ENCODE measurements around the gene COL4A6. TPM values are rescaled to one million over a fixed set of nuclear protein-coding genes. Genes with fewer than 3 reads are reported as not detected.

COL4A6 gene
- total and polyA plus RNA-seq, 10 of the 15 experiments (the other 5 are each of a cell fraction or from before 2014, with no cell fraction given) = 0.02 to 0.56 (median 0.05) TPM; not detected in 3

DNA sequence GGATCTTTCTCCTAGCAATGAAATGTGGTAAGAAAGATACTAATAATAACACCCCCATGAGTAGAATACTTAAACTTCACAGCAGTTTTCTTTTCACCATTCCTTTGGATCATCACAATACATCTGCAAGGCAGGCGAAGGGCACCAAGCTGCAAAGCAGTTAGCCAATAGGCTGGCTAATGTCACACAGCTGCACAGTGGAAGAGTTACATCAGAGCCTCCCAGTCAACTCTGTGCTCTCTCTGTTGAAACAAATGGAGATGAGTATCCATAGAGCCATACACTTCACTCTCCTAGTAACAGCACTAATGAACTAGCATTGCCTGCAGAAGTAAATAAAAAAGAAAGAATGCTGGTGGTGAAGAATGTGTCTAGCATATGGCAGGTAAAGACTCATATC, 207.6 kb downstream of the COL4A6 start (continued):
- no peak for TF ChIP-seq NKRF (conservative IDR thresholded peaks at IDR 0.05)
- TF ChIP-seq, protein P1, sequence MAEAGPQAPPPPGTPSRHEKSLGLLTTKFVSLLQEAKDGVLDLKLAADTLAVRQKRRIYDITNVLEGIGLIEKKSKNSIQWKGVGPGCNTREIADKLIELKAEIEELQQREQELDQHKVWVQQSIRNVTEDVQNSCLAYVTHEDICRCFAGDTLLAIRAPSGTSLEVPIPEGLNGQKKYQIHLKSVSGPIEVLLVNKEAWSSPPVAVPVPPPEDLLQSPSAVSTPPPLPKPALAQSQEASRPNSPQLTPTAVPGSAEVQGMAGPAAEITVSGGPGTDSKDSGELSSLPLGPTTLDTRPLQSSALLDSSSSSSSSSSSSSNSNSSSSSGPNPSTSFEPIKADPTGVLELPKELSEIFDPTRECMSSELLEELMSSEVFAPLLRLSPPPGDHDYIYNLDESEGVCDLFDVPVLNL (IDR thresholded peaks at IDR 0.05; ENCODE audit: low read depth, low read length) = no peak
- no peak for TF ChIP-seq IRF5 (IDR thresholded peaks at IDR 0.05; ENCODE audit: borderline replicate concordance)
- no peak for TF ChIP-seq NFYB (IDR thresholded peaks at IDR 0.05; ENCODE audit: insufficient read depth, low read depth, low read length)
- no peak for TF ChIP-seq BRCA1 (IDR thresholded peaks at IDR 0.05; ENCODE audit: low read depth, low read length)
